Esophagus squamous epithelium (tissue), 5 donors: ENCODE measurements around the gene PCDHB10. TPM values are rescaled to one million over a fixed set of nuclear protein-coding genes. Genes with fewer than 3 reads are reported as not detected.
"Not testable (repeated sequence)": the region's sequence is repeated elsewhere in the genome, so short reads cannot be mapped to it uniquely, and the experiment has no call there.

Experiments used
- DNase-seq: peaks from one replicate; lab custom pipeline; 2025; lab: John Stamatoyannopoulos, UW
- H3K27ac ChIP-seq, 4 donors: fragments of 200-600 bp; sonication (generic); one replicate each; pipeline ENCODE4 v1.5.1; 2016 to 2019; ENCODE audit warnings: mild to moderate bottlenecking in 1 of 4
- H3K27me3 ChIP-seq, 4 donors: fragments of 200-600 bp; sonication (generic); 1 replicate in 3 of 4; 2 replicates in 1 of 4; pipeline versions ENCODE4 v1.5.1 to v1.6.0; 2017 to 2021; ENCODE audit warnings: antibody characterized with exemption in 1 of 4
- H3K36me3 ChIP-seq, 3 donors: fragments of 200-600 bp; sonication (generic); one replicate each; pipeline ENCODE4 v1.5.1; 2016 to 2019
- H3K4me1 ChIP-seq, 3 donors: fragments of 200-600 bp; sonication (generic); one replicate each; pipeline ENCODE4 v1.5.1; 2017 to 2019
- H3K4me3 ChIP-seq, 4 donors: fragments of 200-600 bp; sonication (generic); 1 replicate in 3 of 4; 2 replicates in 1 of 4; pipeline ENCODE4 v1.5.1; 2016 to 2019; ENCODE audit warnings: mild to moderate bottlenecking in 2 of 4, moderate library complexity in 1 of 4
- H3K9me3 ChIP-seq, 3 donors: fragments of 200-600 bp; sonication (generic); one replicate each; pipeline ENCODE4 v1.5.1; 2016 to 2019
- CTCF ChIP-seq, 6 experiments: fragments of 450-650 bp in 4 of 6; fragments of 200-600 bp in 2 of 6; sonication (generic) in 2 of 6; IDR thresholded peaks; one replicate each; pipeline ENCODE4 v1.5.1; 2016 to 2019; ENCODE audit warnings: antibody characterized with exemption in 6 of 6, mild to moderate bottlenecking in 4 of 6, moderate library complexity in 4 of 6
- POLR2A ChIP-seq, 4 donors: fragments of 450-650 bp; IDR thresholded peaks; one replicate each; pipeline ENCODE4 v1.6.1; 2017; ENCODE audit warnings: antibody characterized with exemption in 4 of 4, mild to moderate bottlenecking in 4 of 4, moderate library complexity in 3 of 4
- WGBS, 2 donors: methylation state at CpG; one replicate each; pipeline ENCODE4 v1.1.5; 2018; 5-methylcytosine and 5-hydroxymethylcytosine counted together
- intact Hi-C: fragments of 100-400 bp; cut with DNase I; formaldehyde crosslinking; loops from one replicate; pipeline ENCODE4 v1.15.0; 2022
- total RNA-seq, 4 donors: library from RNA; depleted of rRNA; stranded (reverse); fragments of >200 nt; gene quantifications; one replicate each; pipeline ENCODE4 v1.1.0, GENCODE V29; 2016
- donor health status: DM: yes; HTN: yes; CAD: no.

Gene PCDHB10
- total RNA-seq, 4 donors from 2014 or later, result 0.26 to 1.3 (median 0.76) TPM

DNA sequence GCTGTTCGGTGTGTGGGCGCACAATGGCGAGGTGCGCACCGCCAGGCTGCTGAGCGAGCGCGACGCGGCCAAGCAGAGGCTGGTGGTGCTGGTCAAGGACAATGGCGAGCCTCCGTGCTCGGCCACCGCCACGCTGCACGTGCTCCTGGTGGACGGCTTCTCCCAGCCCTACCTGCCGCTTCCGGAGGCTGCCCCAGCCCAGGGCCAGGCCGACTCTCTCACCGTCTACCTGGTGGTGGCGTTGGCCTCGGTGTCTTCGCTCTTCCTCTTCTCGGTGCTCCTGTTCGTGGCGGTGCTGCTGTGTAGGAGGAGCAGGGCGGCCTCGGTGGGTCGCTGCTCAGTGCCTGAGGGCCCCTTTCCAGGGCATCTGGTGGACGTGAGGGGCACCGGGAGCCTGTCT lies 12.3 kb upstream of the PCDHB10 start:
- peaks cover 0 to 71% (median 2%) of the 10 kb centered on the region in 4 donors for H3K27me3 ChIP-seq
- H3K36me3 ChIP-seq, H3K27ac ChIP-seq, H3K4me3 ChIP-seq, DNase-seq, intact Hi-C loops, H3K4me1 ChIP-seq: not testable (repeated sequence)
- H3K9me3 ChIP-seq, result peaks cover 0 to 59% (median 28%) of the 10 kb centered on the region in 3 donors
- 39 to 65% methylated on average over 8 to 20 of the region's 32 CpGs for WGBS, 2 donors

DNA sequence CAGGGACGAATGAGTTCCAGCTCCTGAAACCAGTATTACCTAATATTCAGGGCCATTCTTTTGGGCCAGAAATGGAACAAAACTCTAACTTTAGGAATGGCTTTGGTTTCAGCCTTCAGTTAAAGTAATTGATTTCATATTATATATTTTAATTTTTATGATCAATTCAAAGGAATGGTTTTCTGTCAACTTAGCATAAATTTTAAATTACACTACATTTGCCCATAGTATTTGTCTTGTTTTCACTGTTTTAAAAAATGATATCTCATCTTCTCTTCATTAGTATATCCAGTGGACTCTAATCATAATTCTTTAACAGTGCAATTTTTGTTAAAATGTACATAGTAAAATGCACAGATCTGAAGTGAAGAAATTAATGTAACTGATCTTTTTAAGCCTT lies 11.8 kb upstream of the PCDHB10 start:
- no peak overlapping the region for H3K4me3 ChIP-seq
- no peaks in the 10 kb centered on the region for H3K4me1 ChIP-seq
- no peak for DNase-seq
- H3K27me3 ChIP-seq, result peaks cover 0 to 67% (median 2%) of the 10 kb centered on the region in 4 donors
- peaks cover 0 to 55% (median 29%) of the 10 kb centered on the region in 3 donors for H3K9me3 ChIP-seq
- H3K36me3 ChIP-seq, result no peaks in the 10 kb centered on the region
- TF ChIP-seq POLR2A (IDR thresholded peaks at IDR 0.05), result no peak
- TF ChIP-seq CTCF (IDR thresholded peaks at IDR 0.05), result no peak
- H3K27ac ChIP-seq, result no peak overlapping the region
- intact Hi-C loops, result no loop called here
- 46 to 73% methylated on average over 1 of the region's 1 CpG for WGBS, 2 donors

- WGBS, 2 donors, result 22 to 23% methylated on average over 13 of the region's 13 CpGs
- intact Hi-C loops, result no loop called here
- no peak for TF ChIP-seq CTCF (IDR thresholded peaks at IDR 0.05)
- TF ChIP-seq POLR2A (IDR thresholded peaks at IDR 0.05), result no peak
- Histone ChIP-seq H3K27me3 (peaks cover 0 to 50% (median 2%) of the 10 kb centered on the region in 4 donors), H3K36me3 (no peaks in the 10 kb centered on the region), H3K4me3 (peak within 1 kb of the TSS in 3 of 4 donors; percentile 29 to 39 (median 29)), H3K4me1 (no peaks in the 10 kb centered on the region), H3K9me3 (peaks cover 0 to 63% (median 34%) of the 10 kb centered on the region in 3 donors), H3K27ac (peak within 1 kb of the TSS in 1 of 4 donors; percentile 17)
- no peak for DNase-seq
Measured at GRCh38 chr5:141182248-141182647, 9.9 kb upstream of the PCDHB10 start, which contains the start of gene PCDHB16. TSS of gene PCDHB16 (plus strand) at chr5:141182387. CDS start at chr5:141182560, 173 bp downstream.

- H3K36me3 ChIP-seq, intact Hi-C loops, H3K27ac ChIP-seq, DNase-seq, H3K4me1 ChIP-seq: not testable (repeated sequence)
- 43 to 67% methylated on average over 1 to 8 of the region's 69 CpGs for WGBS, 2 donors
- Histone ChIP-seq H3K4me3 (peak overlapping the region in 1 of 4 donors; percentile 12), H3K27me3 (peaks cover 0 to 41% (median 0%) of the 10 kb centered on the region in 4 donors), H3K9me3 (peaks cover 0 to 64% (median 31%) of the 10 kb centered on the region in 3 donors)
Measured at GRCh38 chr5:141184117-141184855, 7.9 kb upstream of the PCDHB10 start.

DNA sequence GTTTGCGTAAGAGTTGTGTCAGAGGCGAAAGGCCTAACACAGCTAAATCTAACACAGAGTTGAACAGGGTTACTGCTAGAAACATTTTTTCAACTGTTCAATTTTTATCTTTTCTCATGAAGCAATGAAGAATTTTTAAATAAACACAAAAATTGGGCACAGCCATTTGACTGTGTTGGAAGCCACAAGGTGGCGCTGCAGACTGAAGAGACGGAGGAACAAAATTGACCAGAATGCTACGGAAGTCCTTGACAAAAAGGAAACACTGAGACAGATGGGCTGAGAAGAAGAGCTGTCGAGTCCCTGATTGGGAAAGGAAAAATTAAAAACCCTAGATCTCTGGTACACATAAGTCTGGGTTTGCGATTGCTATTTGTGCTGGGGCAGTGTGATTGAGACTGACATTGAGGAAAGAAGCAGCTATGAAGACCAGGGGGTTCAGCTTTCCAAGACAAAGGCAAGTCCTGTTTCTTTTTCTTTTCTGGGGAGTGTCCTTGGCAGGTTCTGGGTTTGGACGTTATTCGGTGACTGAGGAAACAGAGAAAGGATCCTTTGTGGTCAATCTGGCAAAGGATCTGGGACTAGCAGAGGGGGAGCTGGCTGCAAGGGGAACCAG lies 5.1 kb upstream of the PCDHB10 start, which contains the start of gene PCDHB9:
Gene PCDHB9, plus strand, starts transcription at position 265 of the 616 bp plus-strand sequence. Its CDS starts 158 bp downstream, at position 423.
- Histone ChIP-seq H3K4me3 (peak within 1 kb of the TSS in 2 of 4 donors; percentile 11 to 43), H3K27me3 (peaks cover 0 to 33% (median 0%) of the 10 kb centered on the region in 4 donors), H3K27ac (no peak within 1 kb of the TSS), H3K9me3 (peaks cover 0 to 80% (median 36%) of the 10 kb centered on the region in 3 donors), H3K4me1 (no peaks in the 10 kb centered on the region), H3K36me3 (no peaks in the 10 kb centered on the region)
- intact Hi-C loops, result no loop called here
- no peak for TF ChIP-seq POLR2A (IDR thresholded peaks at IDR 0.05)
- TF ChIP-seq CTCF (IDR thresholded peaks at IDR 0.05), result peak in 4 of 6 experiments; percentile 9 to 37 (median 19)
- 23 to 27% methylated on average over 7 to 9 of the region's 9 CpGs for WGBS, 2 donors
- DNase-seq, result no peak

DNA sequence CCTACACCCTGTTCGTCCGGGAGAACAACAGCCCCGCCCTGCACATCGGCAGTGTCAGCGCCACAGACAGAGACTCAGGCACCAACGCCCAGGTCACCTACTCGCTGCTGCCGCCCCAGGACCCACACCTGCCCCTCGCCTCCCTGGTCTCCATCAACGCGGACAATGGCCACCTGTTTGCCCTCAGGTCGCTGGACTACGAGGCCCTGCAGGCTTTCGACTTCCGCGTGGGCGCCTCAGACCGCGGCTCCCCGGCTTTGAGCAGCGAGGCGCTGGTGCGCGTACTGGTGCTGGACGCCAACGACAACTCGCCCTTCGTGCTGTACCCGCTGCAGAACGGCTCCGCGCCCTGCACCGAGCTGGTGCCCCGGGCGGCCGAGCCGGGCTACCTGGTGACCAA lies 3.5 kb upstream of the PCDHB10 start:
- H3K36me3 ChIP-seq, intact Hi-C loops, H3K27ac ChIP-seq, DNase-seq, H3K4me3 ChIP-seq, H3K4me1 ChIP-seq: not testable (repeated sequence)
- no CpG with 5 or more reads among the region's 37 CpGs for WGBS, 2 donors
- Histone ChIP-seq H3K9me3 (peaks cover 0 to 77% (median 36%) of the 10 kb centered on the region in 3 donors), H3K27me3 (peaks cover 0 to 18% (median 0%) of the 10 kb centered on the region in 4 donors)

DNA sequence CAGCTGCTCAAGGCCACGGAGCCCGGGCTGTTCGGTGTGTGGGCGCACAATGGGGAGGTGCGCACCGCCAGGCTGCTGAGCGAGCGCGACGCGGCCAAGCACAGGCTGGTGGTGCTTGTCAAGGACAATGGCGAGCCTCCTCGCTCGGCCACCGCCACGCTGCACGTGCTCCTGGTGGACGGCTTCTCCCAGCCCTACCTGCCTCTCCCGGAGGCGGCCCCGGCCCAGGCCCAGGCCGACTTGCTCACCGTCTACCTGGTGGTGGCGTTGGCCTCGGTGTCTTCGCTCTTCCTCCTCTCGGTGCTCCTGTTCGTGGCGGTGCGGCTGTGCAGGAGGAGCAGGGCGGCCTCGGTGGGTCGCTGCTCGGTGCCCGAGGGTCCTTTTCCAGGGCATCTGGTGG lies 3.0 kb upstream of the PCDHB10 start:
- peaks cover 0 to 17% (median 0%) of the 10 kb centered on the region in 4 donors for H3K27me3 ChIP-seq
- H3K4me1 ChIP-seq, H3K27ac ChIP-seq, H3K36me3 ChIP-seq, DNase-seq, H3K4me3 ChIP-seq, intact Hi-C loops: not testable (repeated sequence)
- 70% methylated on average over 8 of the region's 35 CpGs; no CpG with 5 or more reads in 1 of the 2 donors for WGBS, 2 donors
- peaks cover 0 to 75% (median 36%) of the 10 kb centered on the region in 3 donors for H3K9me3 ChIP-seq

GRCh38 chr5:141194332-141194731 lies 2.2 kb downstream of the PCDHB10 start:
- H3K36me3 ChIP-seq, DNase-seq, H3K27me3 ChIP-seq, intact Hi-C loops, H3K27ac ChIP-seq, H3K4me1 ChIP-seq, H3K4me3 ChIP-seq: not testable (repeated sequence)
- 26% methylated on average over 5 of the region's 37 CpGs; no CpG with 5 or more reads in 1 of the 2 donors for WGBS, 2 donors
- peaks cover 0 to 81% (median 38%) of the 10 kb centered on the region in 3 donors for H3K9me3 ChIP-seq
